Femur (tissue), 1 donor: ENCODE measurements around the gene PDIA5.

Experiments used
- DNase-seq: peaks from one replicate; pipeline ENCODE4 v3.0.0-alpha.2; 2017

The PDIA5 gene

GRCh38 chr3:123122057-123122456 is 55.2 kb downstream of the PDIA5 start:
- no peak for DNase-seq

GRCh38 chr3:123122525-123123315 is 55.9 kb downstream of the PDIA5 start:
- no peak for DNase-seq

GRCh38 chr3:123123716-123124616 is 57.1 kb downstream of the PDIA5 start:
- DNase-seq: no peak

- DNase-seq: no peak
These were observed 58.1 kb downstream of the PDIA5 start for GRCh38 chr3:123124971-123125370.

- no peak for DNase-seq
These were observed 59.2 kb downstream of the PDIA5 start for GRCh38 chr3:123126031-123126430.

GRCh38 chr3:123126653-123127052 is 59.8 kb downstream of the PDIA5 start:
- no peak for DNase-seq

- DNase-seq: no peak
These were observed 62.3 kb downstream of the PDIA5 start for GRCh38 chr3:123129092-123129491.

GRCh38 chr3:123129532-123129931 is 62.7 kb downstream of the PDIA5 start:
- no peak for DNase-seq

- DNase-seq: no peak
These were observed 63.4 kb downstream of the PDIA5 start for GRCh38 chr3:123130079-123130750.

GRCh38 chr3:123134671-123135070 is 67.8 kb downstream of the PDIA5 start:
- no peak for DNase-seq

GRCh38 chr3:123137001-123137400 is 70.2 kb downstream of the PDIA5 start:
- no peak for DNase-seq

- DNase-seq: peak; percentile 71
These were observed 72.1 kb downstream of the PDIA5 start for GRCh38 chr3:123138839-123139444.

GRCh38 chr3:123139522-123139921 is 72.7 kb downstream of the PDIA5 start:
- DNase-seq: no peak

- DNase-seq: no peak
These were observed 73.7 kb downstream of the PDIA5 start for GRCh38 chr3:123140550-123140949.

GRCh38 chr3:123141276-123141675 is 74.5 kb downstream of the PDIA5 start:
- DNase-seq: no peak

- DNase-seq: no peak
These were observed 77.0 kb downstream of the PDIA5 start for GRCh38 chr3:123143669-123144411.

GRCh38 chr3:123147754-123148535 is 81.1 kb downstream of the PDIA5 start:
- peak; percentile 8 for DNase-seq

- DNase-seq: peak; percentile 6
These were observed 81.9 kb downstream of the PDIA5 start for GRCh38 chr3:123148772-123149171.

GRCh38 chr3:123149525-123149924 is 82.7 kb downstream of the PDIA5 start:
- peak; percentile 4 for DNase-seq

- no peak for DNase-seq
These were observed 83.8 kb downstream of the PDIA5 start for GRCh38 chr3:123150449-123151215.
